Fibroblast of skin of abdomen (primary cell): ENCODE results near the gene KDM6A.
"Not testable (repeated sequence)": the region's sequence is repeated elsewhere in the genome, so short reads cannot be mapped to it uniquely, and the experiment has no call there.

Source experiments
- DNase-seq: peaks from one replicate; pipeline ENCODE4 v3.0.0-alpha.2; 2013

KDM6A gene

DNA sequence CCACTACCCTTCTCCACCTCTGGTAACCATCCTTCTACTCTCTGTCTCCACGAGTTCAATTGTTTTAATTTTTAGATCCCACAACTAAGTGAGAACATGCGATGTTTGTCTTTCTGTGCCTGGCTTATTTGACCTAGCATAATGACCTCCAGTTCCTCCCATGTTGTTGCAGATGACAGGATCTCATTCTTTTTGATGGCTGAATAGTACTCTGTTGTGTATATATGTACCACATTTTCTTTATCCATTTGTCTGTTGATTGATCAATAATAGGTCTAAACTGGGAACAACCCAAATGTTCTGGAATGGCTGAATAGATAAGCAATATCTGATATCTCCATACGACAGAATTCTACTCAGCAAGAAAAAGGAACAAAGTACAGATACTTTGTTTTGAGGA, 260.5 kb downstream of the KDM6A start:
- DNase-seq: no peak

DNA sequence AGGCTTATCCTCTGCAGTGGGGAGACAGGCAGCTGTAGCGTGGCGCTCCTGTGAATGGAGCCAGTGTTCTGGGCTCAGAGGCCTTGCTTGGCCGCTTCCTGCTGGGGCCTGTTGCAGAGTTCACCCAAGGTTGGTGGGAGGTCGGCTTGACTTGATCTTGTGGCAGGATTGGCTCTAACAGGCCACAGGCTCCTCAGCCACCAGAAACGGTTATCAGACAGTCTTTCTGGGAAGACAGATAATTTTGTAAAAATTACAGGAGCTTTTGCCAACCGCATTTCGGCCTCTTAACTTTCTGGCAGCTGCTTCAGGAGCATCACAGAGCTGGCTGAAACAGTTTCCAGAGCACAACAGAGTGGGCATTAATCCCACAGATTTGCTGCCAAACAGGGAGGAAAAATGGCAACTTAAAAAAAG, 261.3 kb downstream of the KDM6A start:
- DNase-seq: no peak

DNA sequence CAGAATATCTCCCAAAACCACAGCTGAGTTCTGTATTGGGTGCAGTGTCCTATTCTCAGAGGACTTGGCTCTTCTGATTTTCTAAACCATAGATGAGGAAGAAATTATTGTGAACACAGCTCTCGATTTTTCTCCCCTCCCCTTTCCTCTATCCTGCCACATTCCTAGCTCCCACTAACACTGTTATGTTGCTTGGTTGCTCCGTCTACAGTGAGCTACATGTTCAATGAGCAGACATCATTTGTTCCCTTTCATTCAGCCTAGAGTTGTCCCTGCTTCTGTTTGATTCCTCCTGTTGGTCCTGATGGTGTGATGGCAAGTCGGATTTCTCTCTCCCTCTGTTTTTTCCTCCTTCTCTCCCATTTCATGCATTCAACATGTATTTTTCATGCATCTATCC, 261.8 kb downstream of the KDM6A start:
- no peak for DNase-seq

DNA sequence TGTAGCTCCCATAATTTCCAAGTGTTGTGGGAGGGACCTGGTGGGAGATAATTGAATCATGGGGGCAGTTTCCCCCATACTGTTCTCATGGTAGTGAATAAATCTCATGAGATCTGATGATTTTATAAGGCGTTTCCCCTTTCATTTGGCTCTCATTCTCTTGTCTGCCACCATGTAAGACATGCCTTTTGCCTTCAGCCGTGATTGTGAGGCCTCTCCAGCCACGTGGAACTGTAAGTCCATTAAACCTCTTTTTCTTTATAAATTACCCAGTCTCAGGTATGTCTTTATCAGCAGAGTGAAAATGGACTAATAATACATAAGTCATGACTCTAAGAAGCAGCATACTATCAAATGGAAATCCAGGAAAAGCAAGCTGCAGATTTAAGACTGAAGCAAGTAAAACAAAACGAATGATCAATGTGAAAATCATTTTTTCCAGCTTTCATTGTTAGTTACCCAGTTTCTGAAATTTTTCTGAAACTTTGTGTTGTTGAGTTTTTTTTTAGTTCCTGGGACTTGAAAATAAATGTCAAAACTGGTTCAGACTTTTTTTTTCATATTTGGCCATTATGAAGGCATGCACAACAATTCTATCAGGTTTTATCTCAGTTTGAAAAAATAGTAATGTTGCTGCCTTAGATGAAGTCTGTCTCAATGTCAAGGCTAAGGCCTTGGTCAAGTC, 262.5 kb downstream of the KDM6A start:
- DNase-seq: not testable (repeated sequence)

DNA sequence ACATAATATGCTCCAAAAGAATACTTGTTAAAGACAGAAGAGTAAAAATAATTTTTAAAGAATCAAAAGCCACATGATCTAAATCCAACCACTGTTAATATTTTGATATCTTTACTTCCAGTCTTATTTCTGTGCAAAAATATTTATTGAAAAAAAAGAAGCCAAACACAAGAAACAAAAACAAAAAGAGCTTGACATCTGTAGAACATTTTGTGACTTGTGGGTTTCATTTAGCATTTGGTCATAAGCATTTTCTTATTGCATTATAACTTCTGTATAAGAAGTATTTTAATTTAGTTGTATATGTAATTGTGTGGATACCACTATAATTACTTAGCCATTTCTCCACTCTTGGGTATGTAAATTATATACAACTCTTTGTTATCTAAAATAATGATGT, 264.5 kb downstream of the KDM6A start:
- no peak for DNase-seq

DNA sequence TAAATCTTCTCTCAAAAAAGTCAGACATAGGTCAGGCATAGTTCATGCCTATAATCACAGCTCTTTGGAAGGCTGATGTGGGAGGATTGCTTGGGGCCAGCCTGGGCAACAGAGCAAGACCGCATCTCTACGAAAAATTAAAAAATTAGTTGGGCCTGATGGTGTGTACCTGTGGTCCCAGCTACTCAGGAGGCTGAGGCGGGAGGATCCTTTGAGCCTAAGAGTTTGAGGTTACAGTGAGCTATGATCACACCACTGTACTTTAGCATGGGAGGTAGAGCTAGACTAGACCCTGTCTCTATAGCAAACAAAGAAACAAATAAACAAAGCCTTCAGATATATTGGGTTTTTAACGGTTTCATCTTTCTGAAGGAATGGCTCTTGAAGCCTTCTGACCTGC, 265.5 kb downstream of the KDM6A start:
- no peak for DNase-seq

DNA sequence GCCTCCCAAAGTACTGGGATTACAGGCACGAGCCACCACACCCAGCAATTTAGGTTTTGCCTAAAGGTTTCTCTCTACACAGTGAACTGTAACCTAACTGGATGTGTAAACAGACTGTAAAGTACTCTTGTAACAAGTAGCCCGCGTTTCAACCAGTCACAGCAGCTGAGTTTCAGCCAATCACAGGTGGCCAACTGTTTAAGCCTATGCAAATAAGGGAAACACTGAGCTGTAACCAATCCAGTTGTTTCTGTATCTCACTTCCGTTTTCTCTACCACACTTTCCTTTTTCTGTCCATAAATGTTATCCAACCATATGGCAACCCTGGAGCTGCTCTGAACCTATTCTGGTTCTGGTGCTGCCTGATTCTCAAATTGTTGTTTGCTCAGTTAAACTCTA, 267.8 kb downstream of the KDM6A start:
- DNase-seq: no peak

DNA sequence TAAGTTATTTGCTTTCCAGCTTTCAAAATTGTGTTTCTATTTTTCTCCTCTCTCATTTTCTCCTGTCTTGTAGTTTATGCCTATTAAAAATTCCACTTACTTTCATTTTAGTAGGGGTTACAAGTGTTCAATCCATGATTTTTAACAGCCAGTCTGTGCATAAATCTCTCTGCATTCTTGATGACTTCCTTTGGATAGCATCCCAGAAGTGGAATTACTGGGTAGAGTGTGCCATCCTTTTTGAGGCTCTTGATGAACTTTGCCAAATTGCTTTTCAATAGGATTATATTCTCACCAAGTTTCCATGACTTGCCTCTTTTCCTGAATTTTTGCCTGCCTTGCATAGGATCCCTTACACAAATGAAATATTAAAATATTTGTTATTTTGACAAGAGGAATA, 269.2 kb downstream of the KDM6A start:
- DNase-seq: peak; percentile 1

DNA sequence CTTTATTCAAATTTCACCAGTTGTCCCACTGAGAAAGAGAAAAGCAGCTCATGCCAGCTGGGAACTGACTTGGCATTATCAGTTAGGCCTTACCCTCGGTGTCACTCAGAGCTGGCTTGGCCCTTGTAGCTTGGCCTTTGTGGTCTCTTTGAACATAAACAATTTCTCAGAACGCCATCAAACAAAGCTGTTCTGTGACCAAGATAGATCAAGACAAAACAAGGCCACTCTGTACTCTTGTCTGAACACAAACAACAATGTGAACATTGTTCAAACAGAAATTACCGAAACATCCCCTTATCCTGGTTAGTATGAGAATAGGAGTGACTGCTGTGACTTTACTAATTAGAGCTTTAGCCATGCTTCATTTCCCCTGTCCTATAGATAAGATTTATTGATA, 270.5 kb downstream of the KDM6A start:
- DNase-seq: no peak

DNA sequence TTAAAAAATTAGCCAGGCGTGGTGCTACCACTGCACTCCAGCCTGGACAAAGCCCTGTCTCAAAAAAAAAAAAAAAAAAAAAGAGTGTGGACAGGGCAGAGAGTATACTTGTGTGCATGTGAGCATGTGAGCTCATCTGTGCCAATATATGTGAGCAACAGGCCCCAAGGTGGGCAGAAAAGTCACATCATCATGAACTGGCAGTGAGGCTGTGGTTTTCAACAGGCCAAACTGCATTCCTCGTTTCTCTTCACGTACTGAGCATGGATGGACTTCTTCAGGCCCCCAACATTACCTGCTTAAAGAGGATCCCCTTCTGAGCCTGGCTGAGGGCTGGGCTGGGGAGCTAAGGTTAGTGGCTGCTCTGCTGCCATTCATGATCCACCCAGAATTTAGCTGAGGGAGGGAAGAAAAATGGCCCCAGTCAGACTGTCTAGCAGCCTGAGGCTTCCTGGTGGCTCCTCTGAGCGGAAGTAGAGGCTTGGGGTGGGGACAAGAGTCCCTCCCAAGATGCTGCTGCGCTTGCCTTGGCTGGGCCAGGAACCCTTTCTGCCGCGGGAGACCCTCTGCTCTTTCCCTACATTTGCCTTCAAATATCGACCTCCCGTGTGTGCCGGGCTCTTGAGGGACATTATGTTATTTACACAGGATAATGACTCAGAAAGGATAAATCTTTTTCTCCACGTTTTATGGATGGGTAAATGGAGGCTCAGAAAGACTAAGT, 272.7 kb downstream of the KDM6A start:
- DNase-seq: no peak

DNA sequence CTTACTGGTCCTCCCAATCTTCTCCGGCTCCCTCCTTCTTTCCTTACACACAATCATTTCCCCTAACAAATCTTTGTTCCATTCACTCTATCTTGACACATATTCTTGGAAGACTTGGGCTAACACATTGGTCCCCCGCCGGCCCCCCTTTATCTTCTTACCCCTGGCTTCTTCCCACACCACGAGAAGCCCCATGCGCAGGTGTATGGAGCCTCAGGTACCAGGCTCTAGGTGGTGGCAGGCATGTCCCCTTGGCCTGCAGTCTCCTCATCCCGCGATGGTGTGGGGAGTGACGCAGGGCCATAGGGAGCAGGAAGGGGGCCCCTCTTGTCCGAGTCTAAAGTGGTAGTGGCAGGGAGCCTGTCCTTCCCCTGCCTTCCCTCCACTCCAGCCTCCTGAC, 277.8 kb downstream of the KDM6A start:
- DNase-seq: no peak

DNA sequence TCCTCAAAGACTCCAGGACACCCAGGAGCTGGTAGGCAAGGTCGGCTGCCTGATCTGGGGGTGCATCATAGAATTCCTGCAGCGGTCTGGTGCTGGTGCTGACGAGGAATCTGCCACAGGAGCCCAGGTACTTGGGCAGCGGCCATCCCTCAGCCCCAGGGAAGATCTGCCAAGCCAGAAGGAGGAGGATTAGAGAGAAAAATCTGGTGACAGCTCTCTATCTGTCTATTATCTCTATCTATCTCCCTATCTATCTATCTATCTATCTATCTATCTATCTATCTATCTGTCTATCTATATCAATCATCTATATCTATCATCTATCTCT, 281.0 kb downstream of the KDM6A start:
- DNase-seq: no peak

DNA sequence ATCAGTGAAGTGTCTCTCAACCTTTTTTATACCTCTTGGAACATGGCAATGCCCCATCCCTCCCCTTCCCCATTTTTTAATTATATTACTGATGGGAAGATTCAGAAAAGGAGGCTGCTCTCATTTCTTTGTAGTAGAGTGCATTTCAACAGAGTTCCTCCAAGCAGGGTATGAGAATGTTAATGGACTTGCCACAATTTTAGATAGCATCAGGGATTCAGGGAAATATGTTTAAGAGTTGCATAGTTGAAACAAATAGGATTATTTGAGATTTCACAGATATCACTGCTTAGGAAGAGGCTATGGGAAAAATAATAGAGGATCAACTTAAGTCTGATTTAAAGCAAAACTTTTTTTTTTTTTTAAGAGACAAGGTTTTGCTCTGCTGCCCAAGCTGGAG, 281.5 kb downstream of the KDM6A start:
- DNase-seq: no peak

DNA sequence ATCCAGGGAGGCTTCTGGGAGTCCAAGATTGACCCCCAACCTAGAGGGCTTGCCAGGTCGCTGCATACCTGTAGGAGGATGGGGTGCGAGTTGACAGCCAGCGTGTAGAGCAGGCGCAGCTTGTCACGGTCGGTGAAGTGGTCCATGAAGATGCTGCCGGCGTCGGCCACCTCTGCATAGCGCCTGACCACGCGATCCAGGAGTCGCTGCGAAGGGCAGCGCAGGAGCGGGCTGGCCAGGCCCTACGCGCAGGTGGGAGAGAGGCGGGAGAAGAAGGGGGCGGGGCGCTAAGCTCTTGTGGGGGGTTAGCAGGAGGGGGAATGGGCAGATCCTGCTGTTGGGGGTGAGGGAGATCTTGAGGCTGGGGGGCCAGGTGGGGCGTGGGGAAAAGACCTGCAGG, 284.7 kb downstream of the KDM6A start:
- no peak for DNase-seq
